ENCODE measurements around the gene SLC7A4.
"Not testable (repeated sequence)": the region's sequence is repeated elsewhere in the genome, so short reads cannot be mapped to it uniquely, and the experiment has no call there.

- not testable (repeated sequence) for TF ChIP-seq CTCF, POLR2A (IDR thresholded peaks at IDR 0.05)
These were observed 23.2 kb downstream of the SLC7A4 start for GRCh38 chr22:21009208-21009607.

Measured in thyroid gland (tissue), 4 donors.